ENCODE results near the gene NXPH4.

Gene NXPH4

GRCh38 chr12:57216014-57216911 lies at the start of gene NXPH4:
NXPH4 (plus strand) TSS chr12:57216794; CDS start chr12:57216970, 176 bp downstream.
- no peak for DNase-seq (ENCODE audit: low read depth, low spot score)

DNA sequence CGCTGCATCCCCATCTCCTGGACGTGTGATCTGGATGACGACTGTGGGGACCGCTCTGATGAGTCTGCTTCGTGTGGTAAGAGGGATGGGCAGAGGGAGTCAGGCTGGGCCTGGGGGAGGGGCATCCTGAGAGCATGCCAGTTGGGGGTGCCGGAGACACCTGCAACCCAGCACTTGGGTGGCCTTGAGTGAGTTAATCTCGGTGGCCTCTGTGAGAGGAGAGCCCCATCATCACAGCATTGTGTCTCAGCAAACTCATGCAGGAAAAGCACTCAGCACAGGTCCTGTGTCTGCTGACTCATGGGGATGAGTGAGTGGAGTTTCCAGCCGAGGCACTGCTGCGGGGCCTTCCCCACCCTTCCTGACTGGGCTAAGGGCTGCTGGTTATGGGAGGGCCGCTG lies 49.6 kb upstream of the NXPH4 start:
- no peak for DNase-seq (ENCODE audit: low read depth, low spot score)

DNA sequence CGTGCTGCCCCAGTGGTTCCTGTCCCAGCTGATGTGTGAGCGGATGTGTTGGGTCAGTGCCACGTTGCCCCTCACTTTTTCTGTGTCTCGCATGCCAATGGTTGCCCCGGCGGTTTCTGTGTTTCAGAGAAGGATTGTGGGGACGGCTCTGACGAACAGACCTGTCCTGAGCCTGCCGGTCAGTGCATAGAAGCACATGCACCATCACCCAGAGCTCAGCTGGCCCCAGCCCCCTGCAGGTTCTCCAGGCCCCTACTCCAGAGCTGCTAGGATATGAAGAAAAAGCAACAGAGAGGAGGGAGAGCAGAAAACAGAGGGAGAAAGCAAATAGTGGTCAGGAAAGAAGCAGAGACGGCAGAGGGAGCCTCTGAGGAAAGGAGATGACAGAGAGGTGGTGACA lies 48.5 kb upstream of the NXPH4 start:
- no peak for DNase-seq (ENCODE audit: low read depth, low spot score)

DNA sequence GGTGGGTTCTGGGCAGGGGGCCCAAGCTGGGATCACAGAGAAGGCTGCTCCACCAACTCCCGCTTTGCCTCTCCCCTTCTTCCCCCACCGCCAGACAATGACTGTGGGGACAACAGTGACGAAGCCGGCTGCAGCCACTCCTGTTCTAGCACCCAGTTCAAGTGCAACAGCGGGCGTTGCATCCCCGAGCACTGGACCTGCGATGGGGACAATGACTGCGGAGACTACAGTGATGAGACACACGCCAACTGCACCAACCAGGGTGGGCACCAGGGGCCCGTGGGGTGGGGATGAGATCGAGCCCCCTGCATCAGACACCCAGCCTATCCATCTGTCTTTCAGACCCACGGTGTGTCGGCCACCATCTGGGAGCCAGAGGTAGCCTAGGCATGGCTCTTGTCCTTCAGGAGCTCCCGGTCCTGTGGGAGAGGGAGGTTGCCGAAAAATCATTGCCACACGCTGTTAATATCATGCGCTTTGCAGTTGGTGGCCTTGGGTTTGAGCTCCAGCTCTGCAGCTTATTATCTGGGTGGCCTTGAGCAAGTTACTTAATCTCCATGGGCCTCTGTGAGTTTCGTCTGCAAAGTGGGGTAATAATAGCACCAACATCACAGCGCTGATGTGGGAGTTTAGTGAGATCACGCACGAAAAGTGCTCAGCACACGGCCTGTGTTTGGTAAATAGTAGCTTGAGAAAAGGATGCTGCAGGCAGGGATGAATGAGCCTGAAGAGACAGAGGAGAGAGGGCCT lies 47.4 kb upstream of the NXPH4 start:
- no peak for DNase-seq (ENCODE audit: low read depth, low spot score)

- no peak for DNase-seq (ENCODE audit: low read depth, low spot score)
These were observed 46.6 kb upstream of the NXPH4 start for GRCh38 chr12:57169969-57170368.

- DNase-seq (ENCODE audit: low read depth, low spot score) = no peak
These were observed 46.2 kb upstream of the NXPH4 start for GRCh38 chr12:57170408-57170807.

- no peak for DNase-seq (ENCODE audit: low read depth, low spot score)
These were observed 45.7 kb upstream of the NXPH4 start for GRCh38 chr12:57170927-57171326.

DNA sequence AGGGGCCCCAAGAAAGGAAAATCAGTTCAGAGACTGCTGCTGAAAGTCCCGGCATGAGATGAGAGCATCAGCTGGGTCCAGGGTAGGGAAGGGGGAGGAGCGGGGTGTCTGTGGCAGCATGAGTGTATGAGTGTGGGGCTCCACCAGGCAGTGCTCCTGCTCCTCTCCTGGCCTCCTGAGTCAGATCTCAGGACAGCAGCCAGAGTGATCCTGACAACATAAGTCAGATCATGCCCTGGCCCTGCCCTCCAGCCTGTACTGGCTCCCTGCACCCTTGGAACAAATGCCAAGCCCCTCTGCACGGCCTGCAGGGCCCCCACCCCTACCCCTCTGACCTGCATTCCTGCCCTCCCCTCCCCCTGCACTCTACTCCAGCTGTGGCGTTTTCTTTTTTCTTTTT lies 44.9 kb upstream of the NXPH4 start:
- no peak for DNase-seq (ENCODE audit: low read depth, low spot score)

GRCh38 chr12:57173089-57173488 lies 43.5 kb upstream of the NXPH4 start:
- DNase-seq (ENCODE audit: low read depth, low spot score) = peak; percentile 7

DNA sequence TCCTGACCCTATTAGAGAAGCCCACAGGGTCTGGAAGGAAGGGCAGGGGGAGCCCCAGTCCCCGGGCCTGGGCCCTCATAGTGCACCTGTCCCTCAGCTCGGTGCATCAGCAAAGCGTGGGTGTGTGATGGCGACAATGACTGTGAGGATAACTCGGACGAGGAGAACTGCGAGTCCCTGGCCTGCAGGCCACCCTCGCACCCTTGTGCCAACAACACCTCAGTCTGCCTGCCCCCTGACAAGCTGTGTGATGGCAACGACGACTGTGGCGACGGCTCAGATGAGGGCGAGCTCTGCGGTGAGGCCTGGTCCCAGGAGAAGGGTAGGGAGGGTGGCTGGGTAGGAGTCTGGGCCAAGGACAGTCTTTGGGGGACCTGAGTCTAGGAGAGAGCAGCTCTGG lies 42.9 kb upstream of the NXPH4 start:
- DNase-seq (ENCODE audit: low read depth, low spot score) = no peak

DNA sequence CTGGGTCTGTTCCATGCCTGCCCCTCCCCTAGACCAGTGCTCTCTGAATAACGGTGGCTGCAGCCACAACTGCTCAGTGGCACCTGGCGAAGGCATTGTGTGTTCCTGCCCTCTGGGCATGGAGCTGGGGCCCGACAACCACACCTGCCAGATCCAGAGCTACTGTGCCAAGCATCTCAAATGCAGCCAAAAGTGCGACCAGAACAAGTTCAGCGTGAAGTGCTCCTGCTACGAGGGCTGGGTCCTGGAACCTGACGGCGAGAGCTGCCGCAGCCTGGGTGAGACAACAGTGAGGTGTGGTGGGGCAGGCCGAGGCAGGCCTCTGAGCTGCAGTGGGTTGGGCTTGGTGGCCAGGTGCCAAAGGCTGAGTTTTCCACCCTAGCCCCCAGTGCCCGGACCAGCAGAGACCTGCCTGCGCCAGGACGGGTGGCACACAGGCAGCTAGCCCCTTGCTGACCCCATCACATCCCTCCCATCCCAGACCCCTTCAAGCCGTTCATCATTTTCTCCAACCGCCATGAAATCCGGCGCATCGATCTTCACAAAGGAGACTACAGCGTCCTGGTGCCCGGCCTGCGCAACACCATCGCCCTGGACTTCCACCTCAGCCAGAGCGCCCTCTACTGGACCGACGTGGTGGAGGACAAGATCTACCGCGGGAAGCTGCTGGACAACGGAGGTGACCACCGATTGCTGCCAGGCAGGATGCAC lies 41.0 kb upstream of the NXPH4 start:
- DNase-seq (ENCODE audit: low read depth, low spot score) = peak; percentile 12

- DNase-seq (ENCODE audit: low read depth, low spot score) = no peak
These were observed 40.5 kb upstream of the NXPH4 start for GRCh38 chr12:57176139-57176477.

DNA sequence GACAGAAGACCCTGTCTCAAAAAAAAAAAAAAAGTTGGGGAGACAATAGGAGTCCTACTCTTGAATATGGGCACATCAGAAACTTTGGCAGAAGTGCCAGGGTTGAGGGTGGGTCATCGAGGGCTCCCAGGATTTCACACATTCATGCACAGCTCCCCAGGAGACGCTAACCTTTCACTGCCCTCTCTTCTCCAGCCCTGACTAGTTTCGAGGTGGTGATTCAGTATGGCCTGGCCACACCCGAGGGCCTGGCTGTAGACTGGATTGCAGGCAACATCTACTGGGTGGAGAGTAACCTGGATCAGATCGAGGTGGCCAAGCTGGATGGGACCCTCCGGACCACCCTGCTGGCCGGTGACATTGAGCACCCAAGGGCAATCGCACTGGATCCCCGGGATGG lies 39.7 kb upstream of the NXPH4 start:
- DNase-seq (ENCODE audit: low read depth, low spot score) = no peak

GRCh38 chr12:57177354-57177753 lies 39.2 kb upstream of the NXPH4 start:
- no peak for DNase-seq (ENCODE audit: low read depth, low spot score)

GRCh38 chr12:57178213-57178612 lies 38.4 kb upstream of the NXPH4 start:
- DNase-seq (ENCODE audit: low read depth, low spot score) = no peak

- no peak for DNase-seq (ENCODE audit: low read depth, low spot score)
These were observed 37.1 kb upstream of the NXPH4 start for GRCh38 chr12:57179331-57180086.

GRCh38 chr12:57180321-57180989 lies 36.1 kb upstream of the NXPH4 start:
- DNase-seq (ENCODE audit: low read depth, low spot score) = no peak

GRCh38 chr12:57181072-57181471 lies 35.5 kb upstream of the NXPH4 start:
- no peak for DNase-seq (ENCODE audit: low read depth, low spot score)

DNA sequence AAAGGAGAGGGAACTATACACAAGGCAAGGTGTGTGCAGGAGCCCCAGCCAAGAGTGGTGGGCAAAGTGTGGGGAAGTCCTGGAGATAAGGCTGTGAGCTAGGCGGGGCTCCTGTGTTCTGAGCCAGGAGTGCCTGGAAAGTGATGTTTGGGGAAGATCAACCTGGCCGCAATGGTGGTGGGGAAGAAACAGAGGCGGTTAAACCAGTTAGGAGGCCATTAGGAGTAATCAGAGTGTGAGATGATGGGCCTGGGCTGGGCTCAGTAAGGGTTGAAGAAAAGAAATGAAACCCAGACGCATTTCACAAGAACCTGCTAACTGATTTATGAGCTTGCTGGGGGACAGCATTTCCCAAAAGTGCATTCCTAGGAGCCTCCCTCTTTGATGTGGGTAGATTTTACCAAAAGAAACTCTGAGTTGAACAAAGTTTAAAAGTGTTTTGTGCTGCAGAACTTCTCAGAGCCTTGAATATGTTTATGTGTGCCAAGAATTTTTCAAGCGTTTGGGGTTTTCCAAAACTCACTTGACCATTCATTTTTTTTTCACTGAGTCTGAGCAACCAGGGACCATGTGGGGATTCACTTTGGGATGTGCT lies 34.9 kb upstream of the NXPH4 start:
- no peak for DNase-seq (ENCODE audit: low read depth, low spot score)

- peak; percentile 52 for DNase-seq (ENCODE audit: low read depth, low spot score)
These were observed 33.5 kb upstream of the NXPH4 start for GRCh38 chr12:57182918-57183575.

All from iPS DF 19.7 (cell line).